ENCODE data around the gene SEBOX.

The SEBOX gene

DNA sequence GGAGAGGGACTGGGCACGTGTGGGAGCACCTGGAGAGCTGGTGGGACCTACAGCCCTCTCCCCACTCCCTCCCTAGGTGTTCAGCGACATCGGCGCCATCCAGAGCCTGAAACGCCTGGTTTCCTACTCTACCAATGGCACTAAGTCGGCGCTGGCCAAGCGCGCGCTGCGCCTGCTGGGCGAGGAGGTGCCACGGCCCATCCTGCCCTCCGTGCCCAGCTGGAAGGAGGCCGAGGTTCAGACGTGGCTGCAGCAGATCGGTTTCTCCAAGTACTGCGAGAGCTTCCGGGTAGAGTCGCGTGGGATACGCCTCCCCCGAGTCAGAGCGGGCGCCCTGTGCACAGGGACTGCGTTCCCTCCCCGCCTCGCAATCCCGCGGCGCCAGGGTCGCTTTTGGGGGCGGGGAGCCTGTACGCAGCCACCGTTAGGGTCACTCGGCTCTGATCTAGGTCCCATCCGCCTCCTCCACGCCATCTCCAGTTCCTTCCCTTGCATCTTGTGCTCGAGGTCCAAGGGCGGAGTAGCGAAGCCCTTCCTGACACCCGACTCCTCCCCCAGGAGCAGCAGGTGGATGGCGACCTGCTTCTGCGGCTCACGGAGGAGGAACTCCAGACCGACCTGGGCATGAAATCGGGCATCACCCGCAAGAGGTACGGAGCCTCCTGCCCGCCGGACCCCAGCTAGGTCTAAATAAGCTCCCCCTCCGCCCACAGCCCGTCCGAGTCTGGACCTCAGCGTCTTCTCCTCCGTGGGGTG, 19.5 kb upstream of the SEBOX start:
- Histone ChIP-seq H3K4me3 (ENCODE audit: low read depth, low read length) (no peak overlapping the region), H3K9me3 (ENCODE audit: control insufficient read depth, insufficient read depth, low read depth, low read length) (no peaks in the 10 kb centered on the region), H3K27ac (ENCODE audit: extremely low read depth, low read depth, low read length) (no peak overlapping the region), H3K36me3 (ENCODE audit: control insufficient read depth in 2 of 2, insufficient read depth in 1 of 2, low read length in 2 of 2) (peaks cover 26 to 52% of the 10 kb centered on the region in 2 experiments), H3K4me1 (ENCODE audit: control insufficient read depth, insufficient read depth, low read length) (peaks cover 2% of the 10 kb centered on the region; the same call in 1 of the 2 replicates)
- TF ChIP-seq ZNF211 (tag by site-specific recombination; IDR thresholded peaks at IDR 0.05; ENCODE audit: low read depth) (no peak), ZNF571 (tag by site-specific recombination; IDR thresholded peaks at IDR 0.05) (no peak), ZNF121 (tag by site-specific recombination; IDR thresholded peaks at IDR 0.05) (no peak), PRDM1 (tag by site-specific recombination; IDR thresholded peaks at IDR 0.05) (no peak), ZBTB21 (tag by site-specific recombination; IDR thresholded peaks at IDR 0.05) (no peak), ZNF184 (tag by site-specific recombination; IDR thresholded peaks at IDR 0.05) (no peak), ZNF776 (tag by site-specific recombination; IDR thresholded peaks at IDR 0.05; ENCODE audit: borderline replicate concordance) (no peak)
- ChIA-PET POLR2A (interaction anchor here (0.6 to 0.8 kb wide), 2 partner anchors 16 to 30 kb away, joined by 3 to 4 read pairs; no protein-coding TSS in a partner anchor), CTCF (interaction anchor here (0.6 to 1.0 kb wide), 2 partner anchors 33 to 46 kb away, joined by 3 to 5 read pairs; no protein-coding TSS in a partner anchor)

DNA sequence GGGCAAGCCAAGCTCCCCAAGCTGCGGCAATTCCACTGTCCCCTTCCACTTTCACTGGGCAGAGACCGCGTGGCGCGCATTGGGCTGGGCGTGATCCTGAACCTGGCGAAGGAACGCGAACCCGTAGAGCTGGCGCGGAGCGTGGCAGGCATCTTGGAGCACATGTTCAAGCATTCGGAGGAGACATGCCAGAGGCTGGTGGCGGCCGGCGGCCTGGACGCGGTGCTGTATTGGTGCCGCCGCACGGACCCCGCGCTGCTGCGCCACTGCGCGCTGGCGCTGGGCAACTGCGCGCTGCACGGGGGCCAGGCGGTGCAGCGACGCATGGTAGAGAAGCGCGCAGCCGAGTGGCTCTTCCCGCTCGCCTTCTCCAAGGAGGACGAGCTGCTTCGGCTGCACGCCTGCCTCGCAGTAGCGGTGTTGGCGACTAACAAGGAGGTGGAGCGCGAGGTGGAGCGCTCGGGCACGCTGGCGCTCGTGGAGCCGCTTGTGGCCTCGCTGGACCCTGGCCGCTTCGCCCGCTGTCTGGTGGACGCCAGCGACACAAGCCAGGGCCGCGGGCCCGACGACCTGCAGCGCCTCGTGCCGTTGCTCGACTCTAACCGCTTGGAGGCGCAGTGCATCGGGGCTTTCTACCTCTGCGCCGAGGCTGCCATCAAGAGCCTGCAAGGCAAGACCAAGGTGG, 16.3 kb upstream of the SEBOX start:
- CTCF ChIA-PET: interaction anchor here (0.6 to 3.3 kb wide), 5 partner anchors 8 to 168 kb away, joined by 3 to 15 read pairs (median 3); no protein-coding TSS in a partner anchor
- POLR2A ChIA-PET: interaction anchor here (0.5 to 1.7 kb wide), 4 partner anchors 11 to 26 kb away, joined by 3 to 7 read pairs (median 4); partner anchors contain the start of genes POLDIP2 and VTN
- H3K9me3 ChIP-seq (ENCODE audit: control insufficient read depth, insufficient read depth, low read depth, low read length): no peaks in the 10 kb centered on the region
- no peak overlapping the region for H3K27ac ChIP-seq (ENCODE audit: extremely low read depth, low read depth, low read length)
- peaks cover 8 to 32% of the 10 kb centered on the region in 2 experiments for H3K36me3 ChIP-seq (ENCODE audit: control insufficient read depth in 2 of 2, insufficient read depth in 1 of 2, low read length in 2 of 2)
- no peak overlapping the region for H3K4me3 ChIP-seq (ENCODE audit: low read depth, low read length)
- TF ChIP-seq FEZF1 (tag by site-specific recombination; IDR thresholded peaks at IDR 0.05): no peak
- no peak for TF ChIP-seq SP2 (tag by site-specific recombination; IDR thresholded peaks at IDR 0.05)
- TF ChIP-seq ZNF114 (tag by site-specific recombination; IDR thresholded peaks at IDR 0.05): no peak
- TF ChIP-seq KLF10 (tag by site-specific recombination; IDR thresholded peaks at IDR 0.05): no peak
- TF ChIP-seq ZBTB17 (tag by site-specific recombination; IDR thresholded peaks at IDR 0.05): no peak
- no peak for TF ChIP-seq KLF9 (tag by site-specific recombination; IDR thresholded peaks at IDR 0.05; ENCODE audit: low read depth)
- TF ChIP-seq ZEB2 (tag by site-specific recombination; IDR thresholded peaks at IDR 0.05): no peak
- TF ChIP-seq, protein P1, sequence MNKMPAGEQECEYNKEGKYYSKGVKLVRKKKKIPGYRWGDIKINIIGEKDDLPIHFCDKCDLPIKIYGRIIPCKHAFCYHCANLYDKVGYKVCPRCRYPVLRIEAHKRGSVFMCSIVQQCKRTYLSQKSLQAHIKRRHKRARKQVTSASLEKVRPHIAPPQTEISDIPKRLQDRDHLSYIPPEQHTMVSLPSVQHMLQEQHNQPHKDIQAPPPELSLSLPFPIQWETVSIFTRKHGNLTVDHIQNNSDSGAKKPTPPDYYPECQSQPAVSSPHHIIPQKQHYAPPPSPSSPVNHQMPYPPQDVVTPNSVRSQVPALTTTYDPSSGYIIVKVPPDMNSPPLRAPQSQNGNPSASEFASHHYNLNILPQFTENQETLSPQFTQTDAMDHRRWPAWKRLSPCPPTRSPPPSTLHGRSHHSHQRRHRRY (tag by site-specific recombination; IDR thresholded peaks at IDR 0.05): no peak
- no peak for TF ChIP-seq ZBTB21 (tag by site-specific recombination; IDR thresholded peaks at IDR 0.05)
- no peak for TF ChIP-seq ZNF335 (tag by site-specific recombination; conservative IDR thresholded peaks at IDR 0.05)
- TF ChIP-seq, protein P2, sequence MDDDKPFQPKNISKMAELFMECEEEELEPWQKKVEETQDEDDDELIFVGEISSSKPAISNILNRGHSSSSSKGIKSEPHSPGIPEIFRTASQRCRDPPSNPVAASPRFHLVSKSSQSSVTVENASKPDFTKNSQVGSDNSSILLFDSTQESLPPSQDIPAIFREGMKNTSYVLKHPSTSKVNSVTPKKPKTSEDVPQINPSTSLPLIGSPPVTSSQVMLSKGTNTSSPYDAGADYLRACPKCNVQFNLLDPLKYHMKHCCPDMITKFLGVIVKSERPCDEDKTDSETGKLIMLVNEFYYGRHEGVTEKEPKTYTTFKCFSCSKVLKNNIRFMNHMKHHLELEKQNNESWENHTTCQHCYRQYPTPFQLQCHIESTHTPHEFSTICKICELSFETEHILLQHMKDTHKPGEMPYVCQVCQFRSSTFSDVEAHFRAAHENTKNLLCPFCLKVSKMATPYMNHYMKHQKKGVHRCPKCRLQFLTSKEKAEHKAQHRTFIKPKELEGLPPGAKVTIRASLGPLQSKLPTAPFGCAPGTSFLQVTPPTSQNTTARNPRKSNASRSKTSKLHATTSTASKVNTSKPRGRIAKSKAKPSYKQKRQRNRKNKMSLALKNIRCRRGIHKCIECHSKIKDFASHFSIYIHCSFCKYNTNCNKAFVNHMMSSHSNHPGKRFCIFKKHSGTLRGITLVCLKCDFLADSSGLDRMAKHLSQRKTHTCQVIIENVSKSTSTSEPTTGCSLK (tag by site-specific recombination; IDR thresholded peaks at IDR 0.05): no peak
- H3K4me1 ChIP-seq (ENCODE audit: control insufficient read depth, insufficient read depth, low read length): peaks cover 2% of the 10 kb centered on the region; the same call in 1 of the 2 replicates

All from HEK293 (cell line).